Fibroblast of lung (primary cell): ENCODE results near the gene TBC1D23.

Source experiments
- EZH2 ChIP-seq: IDR thresholded peaks from 2 replicates; pipeline ENCODE4 v1.5.1; 2012; ENCODE audit warnings: low read length, control low read depth, mild to moderate bottlenecking; ENCODE audit errors: missing control alignments
- TF ChIP-seq, protein P1 (sequence below), 2 donors: IDR thresholded peaks in 1 of 2; conservative IDR thresholded peaks in 1 of 2; 1 replicate in 1 of 2; 2 replicates in 1 of 2; pipeline ENCODE4 v1.5.1; 2011 to 2012; ENCODE audit warnings: low read length in 2 of 2, control low read depth in 1 of 2, inconsistent platforms in 1 of 2, low read depth in 1 of 2, mild to moderate bottlenecking in 1 of 2

DNA sequence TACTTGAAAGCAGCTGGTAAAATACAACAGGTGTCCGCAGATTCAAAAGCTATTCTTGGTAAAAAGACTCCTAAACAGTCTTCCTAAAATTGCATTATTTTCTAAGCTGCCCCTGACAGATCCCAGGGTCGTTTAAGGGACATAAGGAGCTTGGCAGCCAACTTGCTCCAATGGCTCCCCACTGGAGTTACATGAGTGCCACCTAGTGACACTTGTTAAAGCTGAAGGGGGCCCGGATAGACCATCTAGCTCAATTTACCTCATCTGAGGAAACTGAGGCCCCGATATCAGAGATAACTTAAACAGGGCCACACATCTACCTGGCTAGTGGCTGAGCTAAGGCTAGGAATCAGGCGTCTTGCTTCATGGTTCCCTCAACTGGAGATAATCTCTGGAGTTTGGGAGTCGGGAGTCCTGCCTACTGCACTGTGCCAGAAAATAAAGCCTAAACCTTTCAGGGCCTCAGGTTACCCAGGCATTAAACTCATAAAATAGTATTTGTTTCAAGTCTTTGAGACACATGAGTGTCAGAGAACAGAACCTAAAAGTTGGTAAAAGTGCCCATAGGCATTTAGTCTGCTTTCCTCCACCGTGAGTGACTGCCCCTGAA is 6.5 kb upstream of the TBC1D23 start:
- TF ChIP-seq, protein P1, sequence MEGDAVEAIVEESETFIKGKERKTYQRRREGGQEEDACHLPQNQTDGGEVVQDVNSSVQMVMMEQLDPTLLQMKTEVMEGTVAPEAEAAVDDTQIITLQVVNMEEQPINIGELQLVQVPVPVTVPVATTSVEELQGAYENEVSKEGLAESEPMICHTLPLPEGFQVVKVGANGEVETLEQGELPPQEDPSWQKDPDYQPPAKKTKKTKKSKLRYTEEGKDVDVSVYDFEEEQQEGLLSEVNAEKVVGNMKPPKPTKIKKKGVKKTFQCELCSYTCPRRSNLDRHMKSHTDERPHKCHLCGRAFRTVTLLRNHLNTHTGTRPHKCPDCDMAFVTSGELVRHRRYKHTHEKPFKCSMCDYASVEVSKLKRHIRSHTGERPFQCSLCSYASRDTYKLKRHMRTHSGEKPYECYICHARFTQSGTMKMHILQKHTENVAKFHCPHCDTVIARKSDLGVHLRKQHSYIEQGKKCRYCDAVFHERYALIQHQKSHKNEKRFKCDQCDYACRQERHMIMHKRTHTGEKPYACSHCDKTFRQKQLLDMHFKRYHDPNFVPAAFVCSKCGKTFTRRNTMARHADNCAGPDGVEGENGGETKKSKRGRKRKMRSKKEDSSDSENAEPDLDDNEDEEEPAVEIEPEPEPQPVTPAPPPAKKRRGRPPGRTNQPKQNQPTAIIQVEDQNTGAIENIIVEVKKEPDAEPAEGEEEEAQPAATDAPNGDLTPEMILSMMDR (conservative IDR thresholded peaks at IDR 0.05 in 1 of 2, IDR thresholded peaks at IDR 0.05 in 1 of 2; ENCODE audit: low read depth in 1 of 2, low read length in 2 of 2) = peak; percentile 77 to 83
- TF ChIP-seq EZH2 = no peak
